ENCODE data around the gene MAGEA11.
"Not testable (repeated sequence)": the region's sequence is repeated elsewhere in the genome, so short reads cannot be mapped to it uniquely, and the experiment has no call there.

DNA sequence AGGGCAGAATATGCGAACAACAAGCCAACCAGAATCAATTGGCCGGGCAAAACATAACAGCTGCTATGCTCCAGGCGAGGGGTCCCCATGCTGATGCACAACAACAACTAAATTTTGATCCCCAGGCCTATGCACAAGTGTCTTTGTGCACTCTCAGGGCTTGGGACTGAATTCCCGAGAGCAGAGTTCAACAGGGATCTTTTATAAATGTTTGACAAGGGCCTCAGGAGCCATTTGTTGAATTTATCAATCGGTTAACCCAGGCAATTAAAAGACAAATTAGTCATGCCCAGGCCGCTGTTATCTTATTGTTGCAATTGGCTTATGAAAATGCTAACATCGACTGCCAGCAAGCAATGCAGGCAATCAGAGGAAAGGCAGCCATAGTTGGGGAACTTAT lies 9.4 kb downstream of the MAGEA11 start:
- TF ChIP-seq, protein P1, sequence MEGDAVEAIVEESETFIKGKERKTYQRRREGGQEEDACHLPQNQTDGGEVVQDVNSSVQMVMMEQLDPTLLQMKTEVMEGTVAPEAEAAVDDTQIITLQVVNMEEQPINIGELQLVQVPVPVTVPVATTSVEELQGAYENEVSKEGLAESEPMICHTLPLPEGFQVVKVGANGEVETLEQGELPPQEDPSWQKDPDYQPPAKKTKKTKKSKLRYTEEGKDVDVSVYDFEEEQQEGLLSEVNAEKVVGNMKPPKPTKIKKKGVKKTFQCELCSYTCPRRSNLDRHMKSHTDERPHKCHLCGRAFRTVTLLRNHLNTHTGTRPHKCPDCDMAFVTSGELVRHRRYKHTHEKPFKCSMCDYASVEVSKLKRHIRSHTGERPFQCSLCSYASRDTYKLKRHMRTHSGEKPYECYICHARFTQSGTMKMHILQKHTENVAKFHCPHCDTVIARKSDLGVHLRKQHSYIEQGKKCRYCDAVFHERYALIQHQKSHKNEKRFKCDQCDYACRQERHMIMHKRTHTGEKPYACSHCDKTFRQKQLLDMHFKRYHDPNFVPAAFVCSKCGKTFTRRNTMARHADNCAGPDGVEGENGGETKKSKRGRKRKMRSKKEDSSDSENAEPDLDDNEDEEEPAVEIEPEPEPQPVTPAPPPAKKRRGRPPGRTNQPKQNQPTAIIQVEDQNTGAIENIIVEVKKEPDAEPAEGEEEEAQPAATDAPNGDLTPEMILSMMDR (IDR thresholded peaks at IDR 0.05), result not testable (repeated sequence)
- TF ChIP-seq POLR2A (IDR thresholded peaks at IDR 0.05), result not testable (repeated sequence)

Measured in body of pancreas (tissue), 4 donors.